HG02938 (cell line): ENCODE results near the gene AMIGO1.

Source experiments
- ATAC-seq: cut with Tn5 transposase; IDR thresholded peaks from one replicate; pipeline ENCODE4 v1.9.1; 2021; ENCODE audit warnings: mild to moderate bottlenecking, moderate library complexity; ENCODE audit not compliant: unreplicated experiment

Gene AMIGO1

GRCh38 chr1:109466125-109466451, 43.4 kb downstream of the AMIGO1 start:
- ATAC-seq, result no peak

GRCh38 chr1:109457819-109458218, 51.7 kb downstream of the AMIGO1 start:
- no peak for ATAC-seq

GRCh38 chr1:109454497-109455133, 54.9 kb downstream of the AMIGO1 start:
- ATAC-seq, result no peak
